Neural progenitor cell (in vitro differentiated cells): Measurements from ENCODE around the gene MGAT1.

ENCODE experiments used
- CTCF ChIP-seq: fragments of 200-600 bp; sonication (generic); IDR thresholded peaks from 2 replicates; pipeline ENCODE4 v1.5.1; 2017; ENCODE audit warnings: antibody characterized with exemption, mild to moderate bottlenecking
- EZH2 ChIP-seq: fragments of 200-600 bp; sonication (generic); IDR thresholded peaks from 2 replicates; pipeline ENCODE4 v1.6.1; 2017; ENCODE audit warnings: antibody characterized with exemption, mild to moderate bottlenecking, moderate library complexity
- EZH2phosphoT487 ChIP-seq: fragments of 200-600 bp; sonication (generic); IDR thresholded peaks from 2 replicates; pipeline ENCODE4 v1.6.1; 2017; ENCODE audit warnings: antibody characterized with exemption

- TF ChIP-seq CTCF (no peak), EZH2 (no peak), EZH2phosphoT487 (no peak)
These were observed 30.0 kb upstream of the MGAT1 start for GRCh38 chr5:180832638-180833068.
